ENCODE data around the gene CAV2. TPM values are rescaled to one million over a fixed set of nuclear protein-coding genes. Genes with fewer than 3 reads are reported as not detected.
A peak's percentile ranks its signal among the peaks of the same experiment; 100 is the strongest.

CAV2 gene
- total RNA-seq, 2 donors from 2014 or later = 93.8 to 157 TPM

DNA sequence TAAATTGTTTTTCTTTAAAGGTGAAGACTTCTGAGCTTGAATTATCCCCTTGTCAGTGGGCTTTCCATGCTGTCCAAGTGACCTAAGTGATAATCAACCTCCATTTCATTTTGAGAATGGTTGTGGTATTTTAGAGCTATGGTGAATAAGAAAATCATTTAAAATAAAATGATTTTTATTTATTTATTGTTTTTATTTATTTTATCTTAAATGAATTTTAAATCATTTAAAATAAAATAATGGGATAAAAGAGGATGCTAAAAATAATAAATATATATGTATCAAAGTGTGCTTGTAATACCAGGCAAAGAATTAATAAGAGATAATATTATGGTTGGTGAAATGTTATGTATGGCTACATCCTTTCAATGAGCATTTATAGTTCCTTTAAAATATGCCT lies 49.8 kb downstream of the CAV2 start:
- no peak overlapping the region for H3K27ac ChIP-seq

DNA sequence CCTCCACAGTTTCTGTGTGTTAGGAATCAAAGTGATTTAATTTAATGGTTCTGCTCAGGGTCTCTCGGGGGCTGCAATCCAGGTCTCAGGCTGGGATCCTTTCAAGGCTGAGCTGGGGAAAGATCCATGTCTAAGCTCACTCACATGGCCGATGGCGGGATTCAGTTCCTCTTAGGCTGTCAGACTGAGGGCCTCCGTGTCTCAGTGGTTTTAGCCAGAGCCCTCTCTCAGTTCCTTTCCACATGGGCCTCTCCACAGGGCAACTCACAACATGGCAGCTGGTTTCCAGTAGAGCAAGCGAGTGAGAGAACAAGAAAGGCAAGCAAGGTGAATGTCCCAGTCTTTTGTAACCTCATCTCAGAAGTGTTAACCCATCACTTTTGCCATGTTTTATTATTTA lies 52.2 kb downstream of the CAV2 start:
- H3K4me3 ChIP-seq = no peak overlapping the region
- H3K36me3 ChIP-seq = peaks cover 14% of the 10 kb centered on the region
- H3K27me3 ChIP-seq (replicated peaks; ENCODE audit: insufficient read depth) = no peaks in the 10 kb centered on the region
- no peak for DNase-seq (ENCODE audit: low spot score)
- ATAC-seq (ENCODE audit: insufficient number of reproducible peaks, low FRiP score, low read depth) = no peak
- H3K9me3 ChIP-seq = no peaks in the 10 kb centered on the region
- peak overlapping the region; percentile 61 to 71 for H3K27ac ChIP-seq
- TF ChIP-seq, protein P1, sequence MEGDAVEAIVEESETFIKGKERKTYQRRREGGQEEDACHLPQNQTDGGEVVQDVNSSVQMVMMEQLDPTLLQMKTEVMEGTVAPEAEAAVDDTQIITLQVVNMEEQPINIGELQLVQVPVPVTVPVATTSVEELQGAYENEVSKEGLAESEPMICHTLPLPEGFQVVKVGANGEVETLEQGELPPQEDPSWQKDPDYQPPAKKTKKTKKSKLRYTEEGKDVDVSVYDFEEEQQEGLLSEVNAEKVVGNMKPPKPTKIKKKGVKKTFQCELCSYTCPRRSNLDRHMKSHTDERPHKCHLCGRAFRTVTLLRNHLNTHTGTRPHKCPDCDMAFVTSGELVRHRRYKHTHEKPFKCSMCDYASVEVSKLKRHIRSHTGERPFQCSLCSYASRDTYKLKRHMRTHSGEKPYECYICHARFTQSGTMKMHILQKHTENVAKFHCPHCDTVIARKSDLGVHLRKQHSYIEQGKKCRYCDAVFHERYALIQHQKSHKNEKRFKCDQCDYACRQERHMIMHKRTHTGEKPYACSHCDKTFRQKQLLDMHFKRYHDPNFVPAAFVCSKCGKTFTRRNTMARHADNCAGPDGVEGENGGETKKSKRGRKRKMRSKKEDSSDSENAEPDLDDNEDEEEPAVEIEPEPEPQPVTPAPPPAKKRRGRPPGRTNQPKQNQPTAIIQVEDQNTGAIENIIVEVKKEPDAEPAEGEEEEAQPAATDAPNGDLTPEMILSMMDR (IDR thresholded peaks at IDR 0.05) = no peak
- H3K4me1 ChIP-seq (ENCODE audit: control insufficient read depth in 1 of 2, low read depth in 2 of 2) = peaks cover 27 to 48% of the 10 kb centered on the region in 2 donors

More for the DNA sequence above, 49.8 kb downstream of the CAV2 start:
- Histone ChIP-seq H3K4me1 (ENCODE audit: control insufficient read depth in 1 of 2, low read depth in 2 of 2) (peaks cover 8 to 33% of the 10 kb centered on the region in 2 donors), H3K36me3 (peaks cover 14% of the 10 kb centered on the region), H3K9me3 (no peaks in the 10 kb centered on the region), H3K4me3 (no peak overlapping the region), H3K27me3 (replicated peaks; ENCODE audit: insufficient read depth) (no peaks in the 10 kb centered on the region)
- TF ChIP-seq, protein P1 (IDR thresholded peaks at IDR 0.05) = no peak
- DNase-seq (ENCODE audit: low spot score) = no peak
- ATAC-seq (ENCODE audit: insufficient number of reproducible peaks, low FRiP score, low read depth) = no peak

DNA sequence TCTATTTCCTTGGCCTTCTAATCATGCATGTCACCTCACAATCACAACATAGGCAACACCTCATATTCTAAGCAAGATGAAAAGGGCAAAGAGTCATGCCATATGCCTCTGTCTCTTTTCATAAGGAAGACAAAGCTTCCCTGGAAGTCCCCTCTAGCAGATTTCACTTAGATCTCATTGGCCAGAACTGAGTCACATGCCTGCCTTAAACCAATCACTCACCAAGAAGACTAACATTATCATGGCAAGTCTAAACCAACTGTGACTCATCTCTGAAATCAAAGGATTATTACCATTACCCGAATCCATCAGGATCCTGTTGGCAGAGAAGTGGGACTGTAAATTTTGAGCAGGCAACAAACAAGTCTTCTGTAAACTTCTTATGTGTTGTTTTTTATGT lies 53.1 kb downstream of the CAV2 start:
- no peaks in the 10 kb centered on the region for H3K27me3 ChIP-seq (replicated peaks; ENCODE audit: insufficient read depth)
- H3K4me1 ChIP-seq (ENCODE audit: control insufficient read depth in 1 of 2, low read depth in 2 of 2) = peaks cover 27 to 57% of the 10 kb centered on the region in 2 donors
- TF ChIP-seq, protein P1 (IDR thresholded peaks at IDR 0.05) = no peak

DNA sequence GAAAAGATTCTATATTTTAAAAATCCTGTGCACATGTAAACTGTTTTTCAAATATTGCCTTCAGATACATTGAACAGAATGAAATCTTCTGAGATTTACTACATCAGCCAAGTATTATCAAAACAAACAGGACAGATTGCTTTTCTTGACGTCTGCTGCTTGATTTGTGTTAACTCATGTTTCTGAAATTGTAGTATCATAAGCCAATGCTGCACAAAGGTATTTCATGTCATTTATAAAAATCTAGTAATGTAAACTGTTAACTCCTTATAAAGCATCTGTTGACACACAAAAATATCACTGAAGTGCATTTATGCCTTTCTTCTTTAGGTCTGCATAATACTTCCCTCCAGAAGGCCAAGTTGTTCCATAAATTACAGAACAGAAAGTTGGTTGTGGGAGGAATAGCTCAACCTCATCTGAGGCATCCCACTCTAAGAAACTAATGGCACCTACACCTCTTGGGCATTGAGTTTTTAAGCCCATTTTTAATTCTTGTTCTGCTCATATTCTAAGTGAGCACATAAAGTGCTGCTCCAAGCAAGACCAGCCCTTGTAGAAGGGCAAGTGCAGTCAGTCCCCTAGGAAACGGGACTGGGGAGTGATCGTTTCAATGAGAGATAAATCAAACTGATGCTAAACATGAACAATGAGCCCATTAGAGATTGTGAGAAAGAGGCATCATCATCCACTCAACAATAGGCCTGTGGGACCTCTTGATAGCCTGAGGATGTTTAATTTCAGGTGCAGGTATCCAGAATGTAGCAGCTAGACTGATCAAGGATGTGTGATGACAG lies 53.8 kb downstream of the CAV2 start:
- peak overlapping the region; percentile 61 to 71 for H3K27ac ChIP-seq
- H3K9me3 ChIP-seq = no peaks in the 10 kb centered on the region
- H3K4me1 ChIP-seq (ENCODE audit: control insufficient read depth in 1 of 2, low read depth in 2 of 2) = peaks cover 27 to 65% of the 10 kb centered on the region in 2 donors
- TF ChIP-seq, protein P1 (IDR thresholded peaks at IDR 0.05) = no peak
- H3K27me3 ChIP-seq (replicated peaks; ENCODE audit: insufficient read depth) = no peaks in the 10 kb centered on the region
- ATAC-seq (ENCODE audit: insufficient number of reproducible peaks, low FRiP score, low read depth) (no peak), DNase-seq (ENCODE audit: low spot score) (no peak)
- H3K4me3 ChIP-seq = no peak overlapping the region
- peaks cover 9% of the 10 kb centered on the region for H3K36me3 ChIP-seq

More for the DNA sequence above, 53.1 kb downstream of the CAV2 start:
- H3K4me3 ChIP-seq = no peak overlapping the region
- H3K9me3 ChIP-seq = no peaks in the 10 kb centered on the region
- ATAC-seq (ENCODE audit: insufficient number of reproducible peaks, low FRiP score, low read depth) (no peak), DNase-seq (ENCODE audit: low spot score) (no peak)
- H3K27ac ChIP-seq = peak overlapping the region; percentile 61 to 71
- H3K36me3 ChIP-seq = peaks cover 14% of the 10 kb centered on the region

DNA sequence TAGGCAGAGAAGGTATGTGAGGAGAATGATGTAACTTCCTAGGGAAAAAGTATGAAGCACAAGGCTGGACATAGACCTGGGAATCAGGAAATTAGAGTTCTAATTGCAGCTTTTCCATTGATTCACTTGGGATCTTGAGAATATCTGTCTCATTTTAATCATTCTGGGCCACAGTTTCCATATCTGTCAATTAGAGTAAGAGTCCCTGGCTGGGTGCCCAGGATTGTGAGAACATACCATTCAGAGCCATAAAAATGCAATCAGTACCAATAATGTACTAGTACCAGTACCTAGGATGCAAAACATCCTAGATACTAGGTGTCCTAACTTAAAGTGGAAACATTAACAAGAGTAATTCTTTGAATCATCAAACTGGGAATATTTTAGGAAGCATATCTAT lies 54.9 kb downstream of the CAV2 start:
- Histone ChIP-seq H3K4me3 (no peak overlapping the region), H3K4me1 (ENCODE audit: control insufficient read depth in 1 of 2, low read depth in 2 of 2) (peaks cover 28 to 74% of the 10 kb centered on the region in 2 donors), H3K27ac (peak overlapping the region; percentile 61 to 71), H3K9me3 (no peaks in the 10 kb centered on the region), H3K27me3 (replicated peaks; ENCODE audit: insufficient read depth) (no peaks in the 10 kb centered on the region), H3K36me3 (peaks cover 17% of the 10 kb centered on the region)
- DNase-seq (ENCODE audit: low spot score) = no peak
- ATAC-seq (ENCODE audit: insufficient number of reproducible peaks, low FRiP score, low read depth) = no peak
- TF ChIP-seq, protein P1 (IDR thresholded peaks at IDR 0.05) = no peak

Data from thoracic aorta (tissue), 2 donors.